ENCODE measurements around the gene TBC1D16. TPM values are rescaled to one million over a fixed set of nuclear protein-coding genes. Genes with fewer than 3 reads are reported as not detected.
A peak's percentile ranks its signal among the peaks of the same experiment; 100 is the strongest.

TBC1D16 gene
- total RNA-seq, 1 experiment from 2014 or later, result 35.9 TPM

GRCh38 chr17:80064696-80065095 lies 29.0 kb upstream of the TBC1D16 start:
- peaks cover 14% of the 10 kb centered on the region for H3K36me3 Mint-ChIP-seq (ENCODE audit: insufficient read depth, unreplicated experiment)
- peaks cover 44% of the 10 kb centered on the region for H3K4me1 Mint-ChIP-seq (ENCODE audit: low read depth, unreplicated experiment)
- CTCF ChIA-PET, result interaction anchor here (0.8 kb wide), 1 partner anchor 59 kb away, joined by 4 read pairs; no protein-coding TSS in a partner anchor
- peak overlapping the region; percentile 67 for H3K27ac Mint-ChIP-seq (ENCODE audit: unreplicated experiment)
- intact Hi-C loops (cut with micrococcal nuclease; ENCODE audit: unreplicated experiment), result no loop called here
- DNase-seq, result no peak
- no TSS peak for BruUV-seq (replicated peaks)
- TF ChIP-seq CTCF (IDR thresholded peaks at IDR 0.05; ENCODE audit: unreplicated experiment), result no peak
- H3K9me3 Mint-ChIP-seq (ENCODE audit: low read depth, unreplicated experiment), result no peaks in the 10 kb centered on the region
- H3K27me3 Mint-ChIP-seq (ENCODE audit: unreplicated experiment), result no peaks in the 10 kb centered on the region
- H3K4me3 Mint-ChIP-seq (ENCODE audit: low read depth, unreplicated experiment), result no peak overlapping the region

- CTCF ChIA-PET, result interaction anchor here (0.8 kb wide), 1 partner anchor 60 kb away, joined by 4 read pairs; no protein-coding TSS in a partner anchor
- H3K27me3 Mint-ChIP-seq (ENCODE audit: unreplicated experiment), result no peaks in the 10 kb centered on the region
- H3K4me3 Mint-ChIP-seq (ENCODE audit: low read depth, unreplicated experiment), result no peak overlapping the region
- no peaks in the 10 kb centered on the region for H3K9me3 Mint-ChIP-seq (ENCODE audit: low read depth, unreplicated experiment)
- H3K36me3 Mint-ChIP-seq (ENCODE audit: insufficient read depth, unreplicated experiment), result peaks cover 11% of the 10 kb centered on the region
- no TSS peak for BruUV-seq (replicated peaks)
- no peak for TF ChIP-seq CTCF (IDR thresholded peaks at IDR 0.05; ENCODE audit: unreplicated experiment)
- intact Hi-C loops (cut with micrococcal nuclease; ENCODE audit: unreplicated experiment), result no loop called here
- H3K4me1 Mint-ChIP-seq (ENCODE audit: low read depth, unreplicated experiment), result peaks cover 42% of the 10 kb centered on the region
- H3K27ac Mint-ChIP-seq (ENCODE audit: unreplicated experiment), result peak overlapping the region; percentile 67
- peak; percentile 68 for DNase-seq
Observed at GRCh38 chr17:80063830-80064585, 28.3 kb upstream of the TBC1D16 start.

GRCh38 chr17:80061421-80061820 lies 25.7 kb upstream of the TBC1D16 start:
- Mint-ChIP-seq H3K4me1 (ENCODE audit: low read depth, unreplicated experiment) (peaks cover 35% of the 10 kb centered on the region), H3K27ac (ENCODE audit: unreplicated experiment) (no peak overlapping the region), H3K9me3 (ENCODE audit: low read depth, unreplicated experiment) (no peaks in the 10 kb centered on the region), H3K36me3 (ENCODE audit: insufficient read depth, unreplicated experiment) (peaks cover 9% of the 10 kb centered on the region), H3K27me3 (ENCODE audit: unreplicated experiment) (no peaks in the 10 kb centered on the region), H3K4me3 (ENCODE audit: low read depth, unreplicated experiment) (no peak overlapping the region)
- DNase-seq, result no peak
- TF ChIP-seq CTCF (IDR thresholded peaks at IDR 0.05; ENCODE audit: unreplicated experiment), result no peak
- BruUV-seq (replicated peaks), result no TSS peak
- CTCF ChIA-PET, result no interaction called here
- intact Hi-C loops (cut with micrococcal nuclease; ENCODE audit: unreplicated experiment), result no loop called here

GRCh38 chr17:80060644-80061043 lies 25.0 kb upstream of the TBC1D16 start:
- Mint-ChIP-seq H3K27ac (ENCODE audit: unreplicated experiment) (peak overlapping the region; percentile 54), H3K9me3 (ENCODE audit: low read depth, unreplicated experiment) (no peaks in the 10 kb centered on the region), H3K4me1 (ENCODE audit: low read depth, unreplicated experiment) (peaks cover 35% of the 10 kb centered on the region), H3K27me3 (ENCODE audit: unreplicated experiment) (no peaks in the 10 kb centered on the region), H3K36me3 (ENCODE audit: insufficient read depth, unreplicated experiment) (peaks cover 9% of the 10 kb centered on the region), H3K4me3 (ENCODE audit: low read depth, unreplicated experiment) (no peak overlapping the region)
- BruUV-seq (replicated peaks), result no TSS peak
- TF ChIP-seq CTCF (IDR thresholded peaks at IDR 0.05; ENCODE audit: unreplicated experiment), result no peak
- CTCF ChIA-PET, result interaction anchor here (0.8 kb wide), 1 partner anchor 52 kb away, joined by 5 read pairs; no protein-coding TSS in a partner anchor
- intact Hi-C loops (cut with micrococcal nuclease; ENCODE audit: unreplicated experiment), result no loop called here
- no peak for DNase-seq
